ENCODE results near the gene THRB.

THRB gene

GRCh38 chr3:24315356-24315755, 179.3 kb downstream of the THRB start:
- Histone ChIP-seq H3K27me3 (ENCODE audit: insufficient read depth, low read length) (no peaks in the 10 kb centered on the region), H3K36me3 (ENCODE audit: insufficient read depth, low read length) (no peaks in the 10 kb centered on the region), H3K4me3 (ENCODE audit: low read depth, low read length, poor library complexity, severe bottlenecking) (no peak overlapping the region), H2AFZ (ENCODE audit: low read length) (no peak overlapping the region), H3K9me3 (ENCODE audit: low read length) (no peaks in the 10 kb centered on the region), H3K4me1 (ENCODE audit: insufficient read depth, low read length, severe bottlenecking) (no peaks in the 10 kb centered on the region), H3K9ac (ENCODE audit: low read length) (no peak overlapping the region), H3K27ac (ENCODE audit: low read depth, low read length, poor library complexity, severe bottlenecking) (no peak overlapping the region), H3K4me2 (ENCODE audit: low read length) (no peak overlapping the region), H3K9me2 (ENCODE audit: low read depth, low read length) (no peaks in the 10 kb centered on the region), H3K79me2 (ENCODE audit: insufficient read depth, low read length) (no peaks in the 10 kb centered on the region), H4K20me1 (ENCODE audit: insufficient read depth, low read length) (no peaks in the 10 kb centered on the region), H3F3A (ENCODE audit: insufficient read depth, low read length) (no peaks in the 10 kb centered on the region)
- no peak for TF ChIP-seq EZH2 (IDR thresholded peaks at IDR 0.05; ENCODE audit: borderline replicate concordance, low read length)
- TF ChIP-seq, protein P1, sequence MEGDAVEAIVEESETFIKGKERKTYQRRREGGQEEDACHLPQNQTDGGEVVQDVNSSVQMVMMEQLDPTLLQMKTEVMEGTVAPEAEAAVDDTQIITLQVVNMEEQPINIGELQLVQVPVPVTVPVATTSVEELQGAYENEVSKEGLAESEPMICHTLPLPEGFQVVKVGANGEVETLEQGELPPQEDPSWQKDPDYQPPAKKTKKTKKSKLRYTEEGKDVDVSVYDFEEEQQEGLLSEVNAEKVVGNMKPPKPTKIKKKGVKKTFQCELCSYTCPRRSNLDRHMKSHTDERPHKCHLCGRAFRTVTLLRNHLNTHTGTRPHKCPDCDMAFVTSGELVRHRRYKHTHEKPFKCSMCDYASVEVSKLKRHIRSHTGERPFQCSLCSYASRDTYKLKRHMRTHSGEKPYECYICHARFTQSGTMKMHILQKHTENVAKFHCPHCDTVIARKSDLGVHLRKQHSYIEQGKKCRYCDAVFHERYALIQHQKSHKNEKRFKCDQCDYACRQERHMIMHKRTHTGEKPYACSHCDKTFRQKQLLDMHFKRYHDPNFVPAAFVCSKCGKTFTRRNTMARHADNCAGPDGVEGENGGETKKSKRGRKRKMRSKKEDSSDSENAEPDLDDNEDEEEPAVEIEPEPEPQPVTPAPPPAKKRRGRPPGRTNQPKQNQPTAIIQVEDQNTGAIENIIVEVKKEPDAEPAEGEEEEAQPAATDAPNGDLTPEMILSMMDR (IDR thresholded peaks at IDR 0.05; ENCODE audit: low read length), result no peak

GRCh38 chr3:24311881-24312280, 182.8 kb downstream of the THRB start:
- Histone ChIP-seq H3K9me3 (ENCODE audit: low read length) (no peaks in the 10 kb centered on the region), H3K4me2 (ENCODE audit: low read length) (no peak overlapping the region), H3K27me3 (ENCODE audit: insufficient read depth, low read length) (no peaks in the 10 kb centered on the region), H3F3A (ENCODE audit: insufficient read depth, low read length) (no peaks in the 10 kb centered on the region), H4K20me1 (ENCODE audit: insufficient read depth, low read length) (no peaks in the 10 kb centered on the region), H3K9me2 (ENCODE audit: low read depth, low read length) (no peaks in the 10 kb centered on the region), H3K36me3 (ENCODE audit: insufficient read depth, low read length) (no peaks in the 10 kb centered on the region), H2AFZ (ENCODE audit: low read length) (no peak overlapping the region), H3K4me1 (ENCODE audit: insufficient read depth, low read length, severe bottlenecking) (no peaks in the 10 kb centered on the region), H3K27ac (ENCODE audit: low read depth, low read length, poor library complexity, severe bottlenecking) (no peak overlapping the region), H3K9ac (ENCODE audit: low read length) (no peak overlapping the region), H3K79me2 (ENCODE audit: insufficient read depth, low read length) (no peaks in the 10 kb centered on the region), H3K4me3 (ENCODE audit: low read depth, low read length, poor library complexity, severe bottlenecking) (no peak overlapping the region)
- no peak for TF ChIP-seq EZH2 (IDR thresholded peaks at IDR 0.05; ENCODE audit: borderline replicate concordance, low read length)
- TF ChIP-seq, protein P1 (IDR thresholded peaks at IDR 0.05; ENCODE audit: low read length), result no peak

DNA sequence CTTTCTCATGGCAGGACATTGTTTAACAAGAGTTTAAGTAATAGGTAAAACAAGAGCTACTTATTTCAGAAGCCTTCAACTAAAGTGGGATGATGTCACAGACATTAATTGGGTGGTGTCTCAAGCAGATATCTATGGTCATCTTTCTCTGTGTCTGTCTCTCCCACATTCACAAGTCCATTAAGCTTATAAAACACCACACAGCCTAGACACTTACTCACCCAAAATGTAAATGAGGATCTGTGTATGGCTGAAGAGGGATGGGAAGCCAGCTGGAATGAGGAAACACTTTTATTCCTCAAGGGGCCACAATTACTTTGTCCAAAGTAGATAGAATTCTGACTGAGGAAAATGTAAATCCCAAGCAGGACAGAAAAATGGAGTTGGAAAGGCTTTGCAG, 183.8 kb downstream of the THRB start:
- H3K4me1 ChIP-seq (ENCODE audit: insufficient read depth, low read length, severe bottlenecking), result no peaks in the 10 kb centered on the region
- no peak overlapping the region for H3K27ac ChIP-seq (ENCODE audit: low read depth, low read length, poor library complexity, severe bottlenecking)
- H3K9ac ChIP-seq (ENCODE audit: low read length), result no peak overlapping the region

More for the DNA sequence above, 183.8 kb downstream of the THRB start:
- Histone ChIP-seq H3K4me2 (ENCODE audit: low read length) (no peak overlapping the region), H3K27me3 (ENCODE audit: insufficient read depth, low read length) (no peaks in the 10 kb centered on the region), H3K9me2 (ENCODE audit: low read depth, low read length) (no peaks in the 10 kb centered on the region), H3K79me2 (ENCODE audit: insufficient read depth, low read length) (no peaks in the 10 kb centered on the region), H2AFZ (ENCODE audit: low read length) (no peak overlapping the region), H3K9me3 (ENCODE audit: low read length) (no peaks in the 10 kb centered on the region), H3K36me3 (ENCODE audit: insufficient read depth, low read length) (no peaks in the 10 kb centered on the region), H3F3A (ENCODE audit: insufficient read depth, low read length) (no peaks in the 10 kb centered on the region), H3K4me3 (ENCODE audit: low read depth, low read length, poor library complexity, severe bottlenecking) (no peak overlapping the region), H4K20me1 (ENCODE audit: insufficient read depth, low read length) (no peaks in the 10 kb centered on the region)
- no peak for TF ChIP-seq EZH2 (IDR thresholded peaks at IDR 0.05; ENCODE audit: borderline replicate concordance, low read length)
- TF ChIP-seq, protein P1 (IDR thresholded peaks at IDR 0.05; ENCODE audit: low read length), result no peak
